ENCODE data around the gene ICE2. TPM values are rescaled to one million over a fixed set of nuclear protein-coding genes. Genes with fewer than 3 reads are reported as not detected.
A peak's percentile ranks its signal among the peaks of the same experiment; 100 is the strongest.

The ICE2 gene
- total RNA-seq, 1 experiment from 2014 or later = 45.8 TPM

GRCh38 chr15:60479361-60480110, 594 bp upstream of the ICE2 start:
- DNase-seq = peak; percentile 4

GRCh38 chr15:60477916-60478565, 901 bp downstream of the ICE2 start:
- peak; percentile 16 for DNase-seq
- peaks cover 9% of the 10 kb centered on the region for H3K36me3 ChIP-seq (replicated peaks; ENCODE audit: control insufficient read depth, insufficient read depth, low read length)
- no peaks in the 10 kb centered on the region for H3K27me3 ChIP-seq (ENCODE audit: control insufficient read depth, insufficient read depth, low read length)
- H3K4me3 ChIP-seq (ENCODE audit: insufficient read depth, low read depth, low read length) = peak overlapping the region; percentile 69

More at GRCh38 chr15:60479361-60480110, 594 bp upstream of the ICE2 start:
- peak overlapping the region; percentile 69 for H3K4me3 ChIP-seq (ENCODE audit: insufficient read depth, low read depth, low read length)
- H3K36me3 ChIP-seq (replicated peaks; ENCODE audit: control insufficient read depth, insufficient read depth, low read length) = peaks cover 1% of the 10 kb centered on the region
- no peaks in the 10 kb centered on the region for H3K27me3 ChIP-seq (ENCODE audit: control insufficient read depth, insufficient read depth, low read length)

GRCh38 chr15:60477164-60477563, 1.8 kb downstream of the ICE2 start:
- no peak overlapping the region for H3K4me3 ChIP-seq (ENCODE audit: insufficient read depth, low read depth, low read length)

GRCh38 chr15:60476713-60477112, 2.2 kb downstream of the ICE2 start:
- no peaks in the 10 kb centered on the region for H3K27me3 ChIP-seq (ENCODE audit: control insufficient read depth, insufficient read depth, low read length)
- DNase-seq = no peak
- no peak overlapping the region for H3K4me3 ChIP-seq (ENCODE audit: insufficient read depth, low read depth, low read length)
- H3K36me3 ChIP-seq (replicated peaks; ENCODE audit: control insufficient read depth, insufficient read depth, low read length) = peaks cover 12% of the 10 kb centered on the region

More at GRCh38 chr15:60477164-60477563, 1.8 kb downstream of the ICE2 start:
- H3K27me3 ChIP-seq (ENCODE audit: control insufficient read depth, insufficient read depth, low read length) = no peaks in the 10 kb centered on the region
- DNase-seq = no peak
- H3K36me3 ChIP-seq (replicated peaks; ENCODE audit: control insufficient read depth, insufficient read depth, low read length) = peaks cover 12% of the 10 kb centered on the region

GRCh38 chr15:60473135-60473534, 5.8 kb downstream of the ICE2 start:
- no peak overlapping the region for H3K4me3 ChIP-seq (ENCODE audit: insufficient read depth, low read depth, low read length)
- peaks cover 12% of the 10 kb centered on the region for H3K36me3 ChIP-seq (replicated peaks; ENCODE audit: control insufficient read depth, insufficient read depth, low read length)
- DNase-seq = no peak
- no peaks in the 10 kb centered on the region for H3K27me3 ChIP-seq (ENCODE audit: control insufficient read depth, insufficient read depth, low read length)

GRCh38 chr15:60471314-60471713, 7.6 kb downstream of the ICE2 start:
- Histone ChIP-seq H3K4me3 (ENCODE audit: insufficient read depth, low read depth, low read length) (no peak overlapping the region), H3K36me3 (replicated peaks; ENCODE audit: control insufficient read depth, insufficient read depth, low read length) (peaks cover 12% of the 10 kb centered on the region), H3K27me3 (ENCODE audit: control insufficient read depth, insufficient read depth, low read length) (no peaks in the 10 kb centered on the region)
- no peak for DNase-seq

GRCh38 chr15:60469893-60470641, 8.9 kb downstream of the ICE2 start:
- H3K27me3 ChIP-seq (ENCODE audit: control insufficient read depth, insufficient read depth, low read length) = no peaks in the 10 kb centered on the region
- peaks cover 13% of the 10 kb centered on the region for H3K36me3 ChIP-seq (replicated peaks; ENCODE audit: control insufficient read depth, insufficient read depth, low read length)
- no peak for DNase-seq
- no peak overlapping the region for H3K4me3 ChIP-seq (ENCODE audit: insufficient read depth, low read depth, low read length)

- Histone ChIP-seq H3K36me3 (replicated peaks; ENCODE audit: control insufficient read depth, insufficient read depth, low read length) (peaks cover 1% of the 10 kb centered on the region), H3K4me3 (ENCODE audit: insufficient read depth, low read depth, low read length) (no peak overlapping the region), H3K27me3 (ENCODE audit: control insufficient read depth, insufficient read depth, low read length) (no peaks in the 10 kb centered on the region)
- no peak for DNase-seq
Observed at GRCh38 chr15:60464836-60465630, 13.9 kb downstream of the ICE2 start.

GRCh38 chr15:60462027-60462426, 16.9 kb downstream of the ICE2 start:
- Histone ChIP-seq H3K4me3 (ENCODE audit: insufficient read depth, low read depth, low read length) (no peak overlapping the region), H3K27me3 (ENCODE audit: control insufficient read depth, insufficient read depth, low read length) (no peaks in the 10 kb centered on the region), H3K36me3 (replicated peaks; ENCODE audit: control insufficient read depth, insufficient read depth, low read length) (peaks cover 1% of the 10 kb centered on the region)
- no peak for DNase-seq

GRCh38 chr15:60460931-60461330, 18.0 kb downstream of the ICE2 start:
- H3K36me3 ChIP-seq (replicated peaks; ENCODE audit: control insufficient read depth, insufficient read depth, low read length) = peaks cover 1% of the 10 kb centered on the region
- H3K4me3 ChIP-seq (ENCODE audit: insufficient read depth, low read depth, low read length) = no peak overlapping the region
- H3K27me3 ChIP-seq (ENCODE audit: control insufficient read depth, insufficient read depth, low read length) = no peaks in the 10 kb centered on the region
- no peak for DNase-seq

- no peak for DNase-seq
- peaks cover 5% of the 10 kb centered on the region for H3K36me3 ChIP-seq (replicated peaks; ENCODE audit: control insufficient read depth, insufficient read depth, low read length)
- no peaks in the 10 kb centered on the region for H3K27me3 ChIP-seq (ENCODE audit: control insufficient read depth, insufficient read depth, low read length)
- no peak overlapping the region for H3K4me3 ChIP-seq (ENCODE audit: insufficient read depth, low read depth, low read length)
Observed at GRCh38 chr15:60458721-60459120, 20.2 kb downstream of the ICE2 start.

GRCh38 chr15:60457985-60458384, 21.0 kb downstream of the ICE2 start:
- Histone ChIP-seq H3K36me3 (replicated peaks; ENCODE audit: control insufficient read depth, insufficient read depth, low read length) (peaks cover 5% of the 10 kb centered on the region), H3K4me3 (ENCODE audit: insufficient read depth, low read depth, low read length) (no peak overlapping the region), H3K27me3 (ENCODE audit: control insufficient read depth, insufficient read depth, low read length) (no peaks in the 10 kb centered on the region)

GRCh38 chr15:60454824-60455223, 24.1 kb downstream of the ICE2 start:
- no peaks in the 10 kb centered on the region for H3K27me3 ChIP-seq (ENCODE audit: control insufficient read depth, insufficient read depth, low read length)
- H3K4me3 ChIP-seq (ENCODE audit: insufficient read depth, low read depth, low read length) = no peak overlapping the region
- peaks cover 5% of the 10 kb centered on the region for H3K36me3 ChIP-seq (replicated peaks; ENCODE audit: control insufficient read depth, insufficient read depth, low read length)
- DNase-seq = no peak

More at GRCh38 chr15:60457985-60458384, 21.0 kb downstream of the ICE2 start:
- no peak for DNase-seq

Data from H7 (cell line).